Right lobe of liver (tissue), 6 donors: ENCODE results near the gene PCK1. TPM values are rescaled to one million over a fixed set of nuclear protein-coding genes. Genes with fewer than 3 reads are reported as not detected.
A peak's percentile ranks its signal among the peaks of the same experiment; 100 is the strongest.

Experiments
- ATAC-seq, 4 donors: fragments of 200-7000 bp; cut with Tn5 transposase; one replicate each; pipeline ENCODE4 v1.9.1; 2020; ENCODE audit warnings: mild to moderate bottlenecking in 4 of 4, moderate library complexity in 4 of 4
- DNase-seq, 3 donors: peaks; one replicate each; pipeline ENCODE4 v3.0.0-alpha.2; 2020
- H3K27ac ChIP-seq, 3 donors: fragments of 200-600 bp; one replicate each; pipeline ENCODE4 v1.8.0; 2022
- H3K27me3 ChIP-seq, 2 donors: fragments of 200-600 bp; one replicate each; pipeline ENCODE4 v1.8.0; 2022
- H3K36me3 ChIP-seq, 4 donors: fragments of 200-600 bp; sonication (generic) in 1 of 4; one replicate each; pipeline versions ENCODE4 v1.5.1 to v1.8.0; 2017 to 2022; ENCODE audit warnings: control low read depth in 1 of 4
- H3K4me1 ChIP-seq, 4 donors: fragments of 200-600 bp; sonication (generic) in 1 of 4; one replicate each; pipeline versions ENCODE4 v1.5.1 to v1.8.0; 2017 to 2022; ENCODE audit warnings: control low read depth in 1 of 4
- H3K4me3 ChIP-seq, 3 donors: fragments of 200-600 bp; one replicate each; pipeline ENCODE4 v1.8.0; 2022
- H3K9me3 ChIP-seq, 4 donors: fragments of 200-600 bp; sonication (generic) in 1 of 4; one replicate each; pipeline versions ENCODE4 v1.5.1 to v1.8.0; 2017 to 2022; ENCODE audit warnings: control low read depth in 1 of 4
- CTCF ChIP-seq, 4 donors: fragments of 200-600 bp in 3 of 4; fragments of 450-650 bp in 1 of 4; IDR thresholded peaks; one replicate each; pipeline versions ENCODE4 v1.5.1 to v1.8.0; 2016 to 2022; ENCODE audit warnings: antibody characterized with exemption in 4 of 4, mild to moderate bottlenecking in 2 of 4
- POLR2A ChIP-seq: fragments of 450-650 bp; IDR thresholded peaks from one replicate; pipeline ENCODE4 v1.6.1; 2017; ENCODE audit warnings: antibody characterized with exemption, mild to moderate bottlenecking
- WGBS: methylation state at CpG from one replicate; pipeline ENCODE4 v1.1.6; 2018; ENCODE audit warnings: low coverage, low lambda C conversion rate; ENCODE audit not compliant: insufficient coverage; ENCODE audit errors: missing lambda C conversion rate; 5-methylcytosine and 5-hydroxymethylcytosine counted together
- intact Hi-C, 2 donors: fragments of 100-400 bp; cut with DNase I; formaldehyde crosslinking; loops; one replicate each; pipeline versions ENCODE4 v1.11.2 to v1.14.1; 2022
- total RNA-seq, 6 experiments: library from RNA; depleted of rRNA in 2 of 6; stranded (reverse); fragments of >200 nt in 2 of 6; fragmentation: NEBNext Ultra II Directional in 3 of 6; extraction: Animal tissue kit (Norgen Biotek cat#: 25700) in 3 of 6; gene quantifications; one replicate each; pipeline versions ENCODE4 v1.1.0 to v1.2.4, GENCODE V29; 2016 to 2023
- donor health status: DM: no; HTN: yes; CAD: no.
- donor health status: DM: no; HTN: no; CAD: no.
- donor health status: DM: no; HTN: no; CAD: no.
- donor health status: DM: no; HTN: yes; CAD: no.
- donor health status: DM: no; HTN: yes; CAD: no.

Gene PCK1
- total RNA-seq, 6 experiments from 2014 or later = 187 to 1,757 (median 778) TPM

GRCh38 chr20:57600320-57601210, 39.7 kb downstream of the PCK1 start:
- Histone ChIP-seq H3K27me3 (no peaks in the 10 kb centered on the region), H3K4me3 (no peak overlapping the region), H3K4me1 (no peaks in the 10 kb centered on the region), H3K36me3 (no peaks in the 10 kb centered on the region), H3K27ac (no peak overlapping the region), H3K9me3 (no peaks in the 10 kb centered on the region)
- TF ChIP-seq POLR2A (no peak), CTCF (IDR thresholded peaks at IDR 0.05) (no peak)
- DNase-seq = peak in 1 of 3 donors; percentile 24
- 67% methylated on average over 8 of the region's 13 CpGs for WGBS
- ATAC-seq = no peak
- intact Hi-C loops = no loop called here

- H3K27me3 ChIP-seq = no peaks in the 10 kb centered on the region
- no peak for TF ChIP-seq CTCF (IDR thresholded peaks at IDR 0.05)
- no peak for TF ChIP-seq POLR2A
- intact Hi-C loops = no loop called here
- H3K9me3 ChIP-seq = no peaks in the 10 kb centered on the region
- DNase-seq (peak in 1 of 3 donors; percentile 9), ATAC-seq (no peak)
- H3K4me3 ChIP-seq = no peak overlapping the region
- H3K27ac ChIP-seq = no peak overlapping the region
- no CpG with 5 or more reads among the region's 2 CpGs for WGBS
- H3K36me3 ChIP-seq = no peaks in the 10 kb centered on the region
- no peaks in the 10 kb centered on the region for H3K4me1 ChIP-seq
These were observed 40.3 kb downstream of the PCK1 start for GRCh38 chr20:57601211-57601570.

GRCh38 chr20:57601737-57602136, 40.8 kb downstream of the PCK1 start:
- Histone ChIP-seq H3K27ac (no peak overlapping the region), H3K9me3 (no peaks in the 10 kb centered on the region), H3K36me3 (no peaks in the 10 kb centered on the region), H3K27me3 (no peaks in the 10 kb centered on the region), H3K4me3 (no peak overlapping the region), H3K4me1 (no peaks in the 10 kb centered on the region)
- intact Hi-C loops = no loop called here
- peak in 1 of 3 donors; percentile 9 for DNase-seq
- ATAC-seq = no peak
- TF ChIP-seq POLR2A = no peak
- TF ChIP-seq CTCF (IDR thresholded peaks at IDR 0.05) = no peak
- 30% methylated on average over 2 of the region's 5 CpGs for WGBS

- H3K36me3 ChIP-seq = no peaks in the 10 kb centered on the region
- 80% methylated on average over 10 of the region's 10 CpGs for WGBS
- H3K4me3 ChIP-seq = no peak overlapping the region
- H3K27me3 ChIP-seq = no peaks in the 10 kb centered on the region
- H3K4me1 ChIP-seq = no peaks in the 10 kb centered on the region
- DNase-seq (peak in 1 of 3 donors; percentile 16), ATAC-seq (no peak)
- no peak overlapping the region for H3K27ac ChIP-seq
- no peaks in the 10 kb centered on the region for H3K9me3 ChIP-seq
- TF ChIP-seq POLR2A = no peak
- TF ChIP-seq CTCF (IDR thresholded peaks at IDR 0.05) = no peak
- intact Hi-C loops = no loop called here
These were observed 42.2 kb downstream of the PCK1 start for GRCh38 chr20:57603120-57603519.
